ENCODE data around the gene SPPL2B. TPM values are rescaled to one million over a fixed set of nuclear protein-coding genes. Genes with fewer than 3 reads are reported as not detected.
"Not testable (repeated sequence)": the region's sequence is repeated elsewhere in the genome, so short reads cannot be mapped to it uniquely, and the experiment has no call there.

Gene SPPL2B
- total and polyA plus RNA-seq, 2 donors: 26.9 to 40.9 TPM

GRCh38 chr19:2392366-2392765 lies 63.9 kb downstream of the SPPL2B start:
- no peak overlapping the region for H3K4me3 ChIP-seq (ENCODE audit: low read depth, low read length)
- no peaks in the 10 kb centered on the region for H3K36me3 ChIP-seq (ENCODE audit: insufficient read depth)
- no peaks in the 10 kb centered on the region for H3K4me1 ChIP-seq (ENCODE audit: insufficient read depth)
- no peak for DNase-seq (ENCODE audit: extremely low spot score)
- 63% methylated on average over 7 of the region's 7 CpGs for WGBS
- H3K27ac ChIP-seq (ENCODE audit: low read depth): no peak overlapping the region

- 71% methylated on average over 8 of the region's 8 CpGs for WGBS
- H3K27ac ChIP-seq (ENCODE audit: low read depth); H3K4me1 ChIP-seq (ENCODE audit: insufficient read depth); H3K4me3 ChIP-seq (ENCODE audit: low read depth, low read length); DNase-seq (ENCODE audit: extremely low spot score); H3K36me3 ChIP-seq (ENCODE audit: insufficient read depth): not testable (repeated sequence)
These were observed 64.4 kb downstream of the SPPL2B start for GRCh38 chr19:2392899-2393298.

GRCh38 chr19:2394054-2394441 lies 65.6 kb downstream of the SPPL2B start:
- WGBS: 80% methylated on average over 8 of the region's 8 CpGs
- no peaks in the 10 kb centered on the region for H3K36me3 ChIP-seq (ENCODE audit: insufficient read depth)
- no peak overlapping the region for H3K4me3 ChIP-seq (ENCODE audit: low read depth, low read length)
- no peak overlapping the region for H3K27ac ChIP-seq (ENCODE audit: low read depth)
- no peak for DNase-seq (ENCODE audit: extremely low spot score)
- H3K4me1 ChIP-seq (ENCODE audit: insufficient read depth): no peaks in the 10 kb centered on the region

- Histone ChIP-seq H3K4me3 (ENCODE audit: low read depth, low read length) (no peak overlapping the region), H3K4me1 (ENCODE audit: insufficient read depth) (no peaks in the 10 kb centered on the region), H3K27ac (ENCODE audit: low read depth) (no peak overlapping the region), H3K36me3 (ENCODE audit: insufficient read depth) (no peaks in the 10 kb centered on the region)
- WGBS: 72% methylated on average over 27 of the region's 27 CpGs
- no peak for DNase-seq (ENCODE audit: extremely low spot score)
These were observed 66.2 kb downstream of the SPPL2B start for GRCh38 chr19:2394442-2395292.

GRCh38 chr19:2395293-2395829 lies 66.9 kb downstream of the SPPL2B start:
- H3K36me3 ChIP-seq (ENCODE audit: insufficient read depth); H3K4me3 ChIP-seq (ENCODE audit: low read depth, low read length); H3K27ac ChIP-seq (ENCODE audit: low read depth); DNase-seq (ENCODE audit: extremely low spot score); H3K4me1 ChIP-seq (ENCODE audit: insufficient read depth): not testable (repeated sequence)
- 90% methylated on average over 18 of the region's 18 CpGs for WGBS

GRCh38 chr19:2397173-2397572 lies 68.7 kb downstream of the SPPL2B start:
- not testable (repeated sequence) for H3K27ac ChIP-seq (ENCODE audit: low read depth); H3K36me3 ChIP-seq (ENCODE audit: insufficient read depth)
- 95% methylated on average over 7 of the region's 7 CpGs for WGBS

GRCh38 chr19:2398735-2399305 lies 70.3 kb downstream of the SPPL2B start:
- no peak for DNase-seq (ENCODE audit: extremely low spot score)
- no peak overlapping the region for H3K4me3 ChIP-seq (ENCODE audit: low read depth, low read length)
- no peak overlapping the region for H3K27ac ChIP-seq (ENCODE audit: low read depth)
- H3K4me1 ChIP-seq (ENCODE audit: insufficient read depth): no peaks in the 10 kb centered on the region
- no peaks in the 10 kb centered on the region for H3K36me3 ChIP-seq (ENCODE audit: insufficient read depth)
- 74% methylated on average over 14 of the region's 14 CpGs for WGBS

More at GRCh38 chr19:2397173-2397572, 68.7 kb downstream of the SPPL2B start:
- DNase-seq (ENCODE audit: extremely low spot score); H3K4me3 ChIP-seq (ENCODE audit: low read depth, low read length); H3K4me1 ChIP-seq (ENCODE audit: insufficient read depth): not testable (repeated sequence)

- WGBS: 93% methylated on average over 4 of the region's 4 CpGs
- DNase-seq (ENCODE audit: extremely low spot score): no peak
- Histone ChIP-seq H3K36me3 (ENCODE audit: insufficient read depth) (no peaks in the 10 kb centered on the region), H3K27ac (ENCODE audit: low read depth) (no peak overlapping the region), H3K4me1 (ENCODE audit: insufficient read depth) (no peaks in the 10 kb centered on the region), H3K4me3 (ENCODE audit: low read depth, low read length) (no peak overlapping the region)
These were observed 71.1 kb downstream of the SPPL2B start for GRCh38 chr19:2399582-2399981.

Other genes starting within 250 kb of the SPPL2B start
- gene MOB3A, start 232.4 kb upstream of the SPPL2B start, total RNA-seq: 15.9 TPM
- gene MOB3A, start 232.4 kb upstream of the SPPL2B start, polyA plus RNA-seq: 40.1 TPM
- 1.5 TPM for gene IZUMO4, start 231.8 kb upstream of the SPPL2B start, total RNA-seq
- gene IZUMO4, start 231.8 kb upstream of the SPPL2B start, polyA plus RNA-seq: 9.2 TPM
- gene AP3D1, start 177.1 kb upstream of the SPPL2B start, total RNA-seq: 48.9 TPM
- 87.8 TPM for gene AP3D1, start 177.1 kb upstream of the SPPL2B start, polyA plus RNA-seq
- gene DOT1L, start 164.8 kb upstream of the SPPL2B start, total RNA-seq: 5.3 TPM
- 6.7 TPM for gene DOT1L, start 164.8 kb upstream of the SPPL2B start, polyA plus RNA-seq
- 30.6 TPM for gene PLEKHJ1, start 92.4 kb upstream of the SPPL2B start, total RNA-seq
- gene PLEKHJ1, start 92.4 kb upstream of the SPPL2B start, polyA plus RNA-seq: 60.9 TPM
- gene SF3A2, start 91.9 kb upstream of the SPPL2B start, total RNA-seq: 32.5 TPM
- gene SF3A2, start 91.9 kb upstream of the SPPL2B start, polyA plus RNA-seq: 69.9 TPM
- gene AMH, start 79.4 kb upstream of the SPPL2B start, total RNA-seq: not detected
- 0.44 TPM for gene AMH, start 79.4 kb upstream of the SPPL2B start, polyA plus RNA-seq
- 1.6 TPM for gene JSRP1, start 72.3 kb upstream of the SPPL2B start, total RNA-seq
- gene JSRP1, start 72.3 kb upstream of the SPPL2B start, polyA plus RNA-seq: 1.3 TPM
- not detected for gene PEAK3, start 46.5 kb upstream of the SPPL2B start, total RNA-seq
- gene PEAK3, start 46.5 kb upstream of the SPPL2B start, polyA plus RNA-seq: 0.58 TPM
- gene LINGO3, start 20.5 kb upstream of the SPPL2B start, total RNA-seq: not detected
- gene LINGO3, start 20.5 kb upstream of the SPPL2B start, polyA plus RNA-seq: 0.08 TPM
- 46.5 TPM for gene LSM7, start 98 bp upstream of the SPPL2B start, total RNA-seq
- 189 TPM for gene LSM7, start 98 bp upstream of the SPPL2B start, polyA plus RNA-seq
- gene TMPRSS9, start 31.6 kb downstream of the SPPL2B start, total RNA-seq: 0.11 TPM
- gene TMPRSS9, start 31.6 kb downstream of the SPPL2B start, polyA plus RNA-seq: 0.06 TPM
- 17.5 TPM for gene TIMM13, start 98.9 kb downstream of the SPPL2B start, total RNA-seq
- gene TIMM13, start 98.9 kb downstream of the SPPL2B start, polyA plus RNA-seq: 72.2 TPM
- 33.4 TPM for gene LMNB2, start 128.3 kb downstream of the SPPL2B start, total RNA-seq
- 22.2 TPM for gene LMNB2, start 128.3 kb downstream of the SPPL2B start, polyA plus RNA-seq
- 23.2 TPM for gene GADD45B, start 147.4 kb downstream of the SPPL2B start, total RNA-seq
- gene GADD45B, start 147.4 kb downstream of the SPPL2B start, polyA plus RNA-seq: 163 TPM